H1 (cell line): ENCODE data around the gene IL10RA. TPM values are rescaled to one million over a fixed set of nuclear protein-coding genes. Genes with fewer than 3 reads are reported as not detected.

Experiments used
- CTCF ChIA-PET: fragments of 300-600 bp; sonication (Branson Sonifier 250); formaldehyde crosslinking; loops from one replicate; lab custom pipeline; 2021; ENCODE audit not compliant: partially characterized antibody; lab: Charles Lee
- POLR2A ChIA-PET: fragments of 300-600 bp; sonication (Branson Sonifier 250); formaldehyde crosslinking; loops from one replicate; lab custom pipeline; 2021; ENCODE audit warnings: inconsistent platforms; ENCODE audit not compliant: partially characterized antibody; lab: Charles Lee
- DNase-seq, 2 experiments: peaks; one replicate each; pipeline versions ENCODE4 v3.0.0 to v3.0.0-alpha.2; 2010 to 2022; ENCODE audit warnings: low spot score in 2 of 2, low read depth in 1 of 2, mixed read lengths in 1 of 2
- FAIRE-seq: peaks from 2 replicates; lab custom pipeline; 2011; peaks lifted over from hg19 to GRCh38; lab: Jason Lieb, UNC
- H2AFZ ChIP-seq: 2 replicates; pipeline ENCODE4 v1.8.1; 2012; ENCODE audit warnings: low read length, inconsistent platforms
- H2AK5ac ChIP-seq: 2 replicates; pipeline ENCODE4 v1.6.1; 2013; ENCODE audit warnings: low read depth, low read length
- H2BK120ac ChIP-seq: replicated peaks from 2 replicates; pipeline ENCODE3; 2013; ENCODE audit warnings: low read depth, low read length, inconsistent platforms
- H2BK12ac ChIP-seq: 2 replicates; pipeline ENCODE4 v1.6.1; 2013; ENCODE audit warnings: low read depth, low read length
- H2BK15ac ChIP-seq: 2 replicates; pipeline ENCODE4 v1.6.1; 2013; ENCODE audit warnings: low read length
- H2BK20ac ChIP-seq: 2 replicates; pipeline ENCODE4 v1.6.1; 2013; ENCODE audit warnings: low read length
- H2BK5ac ChIP-seq: 2 replicates; pipeline ENCODE4 v1.6.1; 2013; ENCODE audit warnings: low read depth, low read length
- H3K14ac ChIP-seq: 2 replicates; pipeline ENCODE4 v1.6.1; 2013; ENCODE audit warnings: inconsistent platforms; ENCODE audit not compliant: insufficient read length
- H3K18ac ChIP-seq: 2 replicates; pipeline ENCODE4 v1.6.1; 2013; ENCODE audit warnings: low read length; ENCODE audit errors: extremely low read depth
- H3K23ac ChIP-seq: 2 replicates; pipeline ENCODE4 v1.6.1; 2013; ENCODE audit warnings: inconsistent platforms; ENCODE audit not compliant: insufficient read length
- H3K23me2 ChIP-seq: 2 replicates; pipeline ENCODE4 v1.6.1; 2013; ENCODE audit warnings: low read depth, low read length
- H3K27ac ChIP-seq: 2 replicates; pipeline ENCODE4 v1.6.1; 2011; ENCODE audit warnings: low read depth, low read length, inconsistent platforms
- H3K27me3 ChIP-seq, 4 experiments: replicated peaks in 1 of 4; 1 replicate in 1 of 4; 2 replicates in 3 of 4; pipeline versions ENCODE4 v1.6.1 to v1.8.1; 2011 to 2013; ENCODE audit warnings: low read length in 3 of 4, mild to moderate bottlenecking in 3 of 4, inconsistent platforms in 2 of 4, mixed read lengths in 2 of 4, moderate library complexity in 1 of 4; ENCODE audit not compliant: control insufficient read depth in 3 of 4, insufficient read depth in 3 of 4; ENCODE audit errors: extremely low read depth in 1 of 4
- H3K36me3 ChIP-seq, 4 experiments: 2 replicates each; pipeline versions ENCODE4 v1.6.1 to v1.8.1; 2011 to 2013; ENCODE audit warnings: mild to moderate bottlenecking in 4 of 4, low read length in 3 of 4, moderate library complexity in 2 of 4, control low read depth in 1 of 4, inconsistent platforms in 1 of 4; ENCODE audit not compliant: insufficient read depth in 4 of 4, control insufficient read depth in 2 of 4
- H3K4ac ChIP-seq: replicated peaks from 2 replicates; pipeline ENCODE3; 2013; ENCODE audit warnings: low read length, low read depth, mixed read lengths, inconsistent platforms; ENCODE audit not compliant: insufficient read length
- H3K4me1 ChIP-seq, 4 experiments: replicated peaks in 1 of 4; 1 replicate in 1 of 4; 2 replicates in 3 of 4; pipeline versions ENCODE4 v1.6.1 to v1.8.1; 2011 to 2013; ENCODE audit warnings: low read length in 3 of 4, inconsistent platforms in 2 of 4, mixed read lengths in 1 of 4; ENCODE audit not compliant: insufficient read depth in 4 of 4, control insufficient read depth in 3 of 4
- H3K4me2 ChIP-seq, 2 experiments: 2 replicates each; pipeline versions ENCODE4 v1.6.1 to v1.8.1; 2011 to 2013; ENCODE audit warnings: low read depth in 2 of 2, low read length in 2 of 2, control low read depth in 1 of 2, inconsistent platforms in 1 of 2, mild to moderate bottlenecking in 1 of 2; ENCODE audit not compliant: insufficient read depth in 1 of 2
- H3K4me3 ChIP-seq, 4 experiments: fragments of 200-600, 300-600 bp in 1 of 4; sonication (generic), shearing (Covaris generic), sonication (Bioruptor Twin) in 1 of 4; 2 replicates each; pipeline versions ENCODE4 v1.5.1 to v1.8.1; 2011 to 2016; ENCODE audit warnings: low read length in 4 of 4, low read depth in 3 of 4, control low read depth in 2 of 4, inconsistent platforms in 2 of 4, mild to moderate bottlenecking in 2 of 4, mixed read lengths in 1 of 4, moderate library complexity in 1 of 4; ENCODE audit not compliant: insufficient read depth in 2 of 4; ENCODE audit errors: extremely low read depth in 1 of 4
- H3K56ac ChIP-seq: replicated peaks from 2 replicates; pipeline ENCODE3; 2013; ENCODE audit warnings: low read depth, mild to moderate bottlenecking, mixed read lengths, low read length, inconsistent platforms; ENCODE audit not compliant: insufficient read length
- H3K79me1 ChIP-seq: 2 replicates; pipeline ENCODE4 v1.6.1; 2013; ENCODE audit warnings: low read depth, low read length, control low read depth
- H3K79me2 ChIP-seq, 2 experiments: 2 replicates each; pipeline versions ENCODE4 v1.6.1 to v1.8.1; 2012 to 2013; ENCODE audit warnings: low read length in 2 of 2, mild to moderate bottlenecking in 2 of 2, inconsistent platforms in 1 of 2; ENCODE audit not compliant: insufficient read depth in 2 of 2, control insufficient read depth in 1 of 2
- H3K9ac ChIP-seq, 4 experiments: replicated peaks in 1 of 4; 1 replicate in 1 of 4; 2 replicates in 3 of 4; pipeline versions ENCODE4 v1.6.1 to v1.8.1; 2011 to 2013; ENCODE audit warnings: low read depth in 3 of 4, low read length in 3 of 4, control low read depth in 2 of 4, mild to moderate bottlenecking in 2 of 4, moderate library complexity in 2 of 4, inconsistent platforms in 1 of 4; ENCODE audit errors: extremely low read depth in 1 of 4
- H3K9me3 ChIP-seq, 2 experiments: 2 replicates each; pipeline versions ENCODE4 v1.6.1 to v1.8.1; 2012 to 2013; ENCODE audit warnings: mild to moderate bottlenecking in 2 of 2, moderate library complexity in 2 of 2, control low read depth in 1 of 2, inconsistent platforms in 1 of 2, low read depth in 1 of 2, low read length in 1 of 2, mixed read lengths in 1 of 2; ENCODE audit not compliant: insufficient read depth in 2 of 2
- H4K20me1 ChIP-seq, 2 experiments: replicated peaks in 1 of 2; 2 replicates each; pipeline versions ENCODE3 to v1.8.1; 2011 to 2013; ENCODE audit warnings: inconsistent platforms in 2 of 2, low read length in 2 of 2, mild to moderate bottlenecking in 1 of 2; ENCODE audit not compliant: insufficient read depth in 2 of 2, control insufficient read depth in 1 of 2
- H4K5ac ChIP-seq: 2 replicates; pipeline ENCODE4 v1.6.1; 2013; ENCODE audit warnings: low read length, low read depth, mixed read lengths, inconsistent platforms; ENCODE audit not compliant: insufficient read length
- H4K8ac ChIP-seq: 2 replicates; pipeline ENCODE4 v1.8.0; 2013; ENCODE audit warnings: mild to moderate bottlenecking, moderate library complexity, low read length, inconsistent platforms; ENCODE audit not compliant: insufficient read depth; ENCODE audit errors: extremely low read depth
- H4K91ac ChIP-seq: replicated peaks from 2 replicates; pipeline ENCODE3; 2013; ENCODE audit warnings: low read length, mixed read lengths, inconsistent platforms; ENCODE audit not compliant: insufficient read length
- BACH1 ChIP-seq: IDR thresholded peaks from 2 replicates; pipeline ENCODE4 v1.6.1; 2012; ENCODE audit warnings: low read length, improper control_type of control experiment
- BRCA1 ChIP-seq: IDR thresholded peaks from 2 replicates; pipeline ENCODE4 v1.6.1; 2012; ENCODE audit warnings: low read depth, low read length, improper control_type of control experiment
- CBX5 ChIP-seq: fragments of 300-800, 300-1000 bp; sonication (generic); IDR thresholded peaks from 2 replicates; pipeline ENCODE4 v1.7.1; 2016; ENCODE audit warnings: antibody characterized with exemption, low read length, low read depth
- GABPA ChIP-seq: IDR thresholded peaks from 2 replicates; pipeline ENCODE4 v1.6.1; 2011; ENCODE audit warnings: mild to moderate bottlenecking, low read length, moderate library complexity, borderline replicate concordance; ENCODE audit not compliant: insufficient read depth
- PHF8 ChIP-seq: fragments of 200-600 bp; sonication (generic); conservative IDR thresholded peaks from 2 replicates; pipeline ENCODE4 v1.7.1; 2012; ENCODE audit warnings: low read depth, mild to moderate bottlenecking, inconsistent platforms, low read length, moderate library complexity
- RAD21 ChIP-seq, 2 experiments: IDR thresholded peaks in 1 of 2; conservative IDR thresholded peaks in 1 of 2; 2 replicates each; pipeline ENCODE4 v1.6.1; 2011; ENCODE audit warnings: low read depth in 2 of 2, low read length in 2 of 2, improper control_type of control experiment in 1 of 2, inconsistent platforms in 1 of 2, mild to moderate bottlenecking in 1 of 2, moderate library complexity in 1 of 2
- SIN3A ChIP-seq, 2 experiments: IDR thresholded peaks in 1 of 2; conservative IDR thresholded peaks in 1 of 2; 2 replicates each; pipeline ENCODE4 v1.6.1; 2011 to 2012; ENCODE audit warnings: low read length in 2 of 2, improper control_type of control experiment in 1 of 2, low read depth in 1 of 2, mild to moderate bottlenecking in 1 of 2
- TCF12 ChIP-seq: IDR thresholded peaks from 2 replicates; pipeline ENCODE4 v1.6.1; 2011; ENCODE audit warnings: low read depth, mild to moderate bottlenecking, low read length
- ZNF274 ChIP-seq: IDR thresholded peaks from 2 replicates; pipeline ENCODE4 v1.7.0; 2012; ENCODE audit warnings: low read length, borderline replicate concordance; ENCODE audit errors: extremely low read depth
- WGBS, 2 experiments: shearing (Covaris generic) in 1 of 2; methylation state at CpG; one replicate each; pipeline versions ENCODE4 v1.1.6 to v1.1.7; 2013 to 2015; ENCODE audit warnings: low lambda C conversion rate in 2 of 2, mixed read lengths in 2 of 2, inconsistent platforms in 1 of 2, low coverage in 1 of 2, missing lambda C conversion rate in 1 of 2; ENCODE audit not compliant: insufficient replicate concordance in 2 of 2, insufficient coverage in 1 of 2, insufficient read length in 1 of 2; ENCODE audit errors: extremely low coverage in 1 of 2, missing lambda C conversion rate in 1 of 2; 5-methylcytosine and 5-hydroxymethylcytosine counted together
- polyA plus RNA-seq, 7 experiments: library from polyadenylated mRNA; depleted of rRNA in 3 of 7; stranded (reverse) in 5 of 7; unstranded in 2 of 7; fragments of >200 nt in 5 of 7; fragments of 200-250 nt in 2 of 7; gene quantifications; 1 replicate in 5 of 7; 2 replicates in 1 of 7; 4 replicates in 1 of 7; pipeline versions ENCODE4 v1.2.1 to v1.2.3, GENCODE V29; 2011 to 2013; ENCODE audit warnings: missing spikeins in 2 of 7, mixed read lengths in 2 of 7
- total RNA-seq: library from RNA; stranded (reverse); fragmentation: NEBNext Ultra II Directional; extraction: Animal tissue kit (Norgen Biotek cat#: 25700); gene quantifications from 2 replicates; pipeline ENCODE4 v1.2.1, GENCODE V29; 2021

The IL10RA gene
- total and polyA plus RNA-seq, 2 of the 8 experiments (the other 6 are each of a cell fraction or from before 2014, with no cell fraction given) = 0.05 to 0.11 TPM

- Histone ChIP-seq H3K4ac (no peak overlapping the region), H3K14ac (no peak overlapping the region), H3K23me2 (peaks cover 7% of the 10 kb centered on the region; the same call in 1 of the 2 replicates), H3K79me2 (no peaks in the 10 kb centered on the region), H4K91ac (no peak overlapping the region), H2BK12ac (no peak overlapping the region), H3K9me3 (no peaks in the 10 kb centered on the region), H3K9ac (no peak overlapping the region), H4K5ac (no peak overlapping the region), H3K4me2 (no peak overlapping the region), H4K8ac (no peak overlapping the region), H3K4me3 (no peak overlapping the region), H3K4me1 (peaks cover 0 to 3% (median 1%) of the 10 kb centered on the region in 4 experiments; a peak in 3 of 7 replicates), H2BK20ac (no peak overlapping the region), H4K20me1 (no peaks in the 10 kb centered on the region), H2AK5ac (no peak overlapping the region), H3K18ac (no peak overlapping the region), H2BK15ac (no peak overlapping the region), H2AFZ (no peak overlapping the region), H3K79me1 (no peaks in the 10 kb centered on the region), H3K36me3 (no peaks in the 10 kb centered on the region), H3K27me3 (peaks cover 16 to 30% (median 22%) of the 10 kb centered on the region in 4 experiments), H2BK5ac (no peak overlapping the region), H2BK120ac (no peak overlapping the region), H3K23ac (no peak overlapping the region), H3K27ac (no peak overlapping the region), H3K56ac (no peak overlapping the region)
- no peak for FAIRE-seq
- WGBS, 2 experiments = 78% methylated on average over 4 of the region's 4 CpGs; no CpG with 5 or more reads in 1 of the 2 experiments
- DNase-seq = no peak
- TF ChIP-seq TCF12 (no peak), PHF8 (no peak), GABPA (no peak), SIN3A (conservative IDR thresholded peaks at IDR 0.05 in 1 of 2, IDR thresholded peaks at IDR 0.05 in 1 of 2; ENCODE audit: low read depth in 1 of 2, low read length in 2 of 2) (no peak), BACH1 (no peak), RAD21 (IDR thresholded peaks at IDR 0.05 in 1 of 2, conservative IDR thresholded peaks at IDR 0.05 in 1 of 2; ENCODE audit: low read depth in 2 of 2, low read length in 2 of 2) (no peak), CBX5 (no peak), BRCA1 (no peak), ZNF274 (no peak)
- CTCF ChIA-PET = interaction anchor here (0.5 kb wide), 1 partner anchor 10 kb away, joined by 3 read pairs; no protein-coding TSS in a partner anchor
- POLR2A ChIA-PET = no interaction called here
Observed at GRCh38 chr11:117984476-117984875, 1.7 kb upstream of the IL10RA start.
